NCI-H128 (cell line): ENCODE data around the gene SLC44A3.

ENCODE experiments used
- DNase-seq: peaks from one replicate; lab custom pipeline; 2025; ENCODE audit not compliant: unreplicated experiment; lab: John Stamatoyannopoulos, UW

Gene SLC44A3

GRCh38 chr1:94819945-94820746 lies at the start of gene SLC44A3:
Gene SLC44A3, plus strand, starts transcription at chr1:94820357. Its CDS starts 95 bp downstream, at chr1:94820452.
- no peak for DNase-seq

GRCh38 chr1:94772230-94772641 lies 47.9 kb upstream of the SLC44A3 start:
- DNase-seq = no peak

GRCh38 chr1:94772845-94773244 lies 47.3 kb upstream of the SLC44A3 start:
- DNase-seq = no peak

GRCh38 chr1:94773296-94773809 lies 46.8 kb upstream of the SLC44A3 start:
- DNase-seq = no peak

GRCh38 chr1:94773931-94774422 lies 46.2 kb upstream of the SLC44A3 start:
- DNase-seq = no peak

GRCh38 chr1:94776474-94776873 lies 43.7 kb upstream of the SLC44A3 start:
- no peak for DNase-seq

GRCh38 chr1:94777281-94777680 lies 42.9 kb upstream of the SLC44A3 start:
- no peak for DNase-seq

GRCh38 chr1:94778808-94779207 lies 41.3 kb upstream of the SLC44A3 start:
- DNase-seq = no peak

GRCh38 chr1:94783342-94784189 lies 36.6 kb upstream of the SLC44A3 start:
- no peak for DNase-seq

- DNase-seq = no peak
Observed at GRCh38 chr1:94784190-94784515, 36.0 kb upstream of the SLC44A3 start.

GRCh38 chr1:94787691-94788090 lies 32.5 kb upstream of the SLC44A3 start:
- DNase-seq = no peak

GRCh38 chr1:94790246-94790645 lies 29.9 kb upstream of the SLC44A3 start:
- DNase-seq = no peak

GRCh38 chr1:94790670-94791069 lies 29.5 kb upstream of the SLC44A3 start:
- DNase-seq = no peak

- DNase-seq = no peak
Observed at GRCh38 chr1:94792473-94793295, 27.5 kb upstream of the SLC44A3 start.

- no peak for DNase-seq
Observed at GRCh38 chr1:94793296-94793656, 26.9 kb upstream of the SLC44A3 start.

GRCh38 chr1:94795434-94795833 lies 24.7 kb upstream of the SLC44A3 start:
- DNase-seq = no peak

- no peak for DNase-seq
Observed at GRCh38 chr1:94796266-94796665, 23.9 kb upstream of the SLC44A3 start.

GRCh38 chr1:94797291-94797690 lies 22.9 kb upstream of the SLC44A3 start:
- DNase-seq = no peak

GRCh38 chr1:94798054-94798453 lies 22.1 kb upstream of the SLC44A3 start:
- no peak for DNase-seq

- DNase-seq = no peak
Observed at GRCh38 chr1:94798462-94798861, 21.7 kb upstream of the SLC44A3 start.

- no peak for DNase-seq
Observed at GRCh38 chr1:94799206-94799605, 21.0 kb upstream of the SLC44A3 start.
